Endothelial cell (in vitro differentiated cells): ENCODE measurements around the gene MTREX. TPM values are rescaled to one million over a fixed set of nuclear protein-coding genes. Genes with fewer than 3 reads are reported as not detected.

ENCODE experiments used
- DNase-seq: peaks from one replicate; pipeline ENCODE4 v3.0.0; 2021; ENCODE audit warnings: low spot score
- H3K27ac Mint-ChIP-seq: one replicate; pipeline ENCODE4 v1.8.0; 2021; ENCODE audit warnings: mixed read lengths, inconsistent platforms; ENCODE audit not compliant: unreplicated experiment
- H3K27me3 Mint-ChIP-seq: one replicate; pipeline ENCODE4 v1.8.0; 2021; ENCODE audit warnings: mild to moderate bottlenecking, moderate library complexity, mixed read lengths, inconsistent platforms; ENCODE audit not compliant: unreplicated experiment
- H3K36me3 Mint-ChIP-seq: one replicate; pipeline ENCODE4 v1.8.0; 2021; ENCODE audit warnings: mild to moderate bottlenecking, low read depth, mixed read lengths, inconsistent platforms; ENCODE audit not compliant: unreplicated experiment
- H3K4me1 Mint-ChIP-seq: one replicate; pipeline ENCODE4 v1.8.0; 2021; ENCODE audit warnings: mild to moderate bottlenecking, mixed read lengths, inconsistent platforms; ENCODE audit not compliant: unreplicated experiment
- H3K4me3 Mint-ChIP-seq: one replicate; pipeline ENCODE4 v1.8.0; 2021; ENCODE audit warnings: mild to moderate bottlenecking, mixed read lengths, inconsistent platforms; ENCODE audit not compliant: unreplicated experiment
- H3K9me3 Mint-ChIP-seq: one replicate; pipeline ENCODE4 v1.8.0; 2021; ENCODE audit warnings: mixed read lengths, inconsistent platforms; ENCODE audit not compliant: unreplicated experiment
- CTCF ChIP-seq: fragments of 200-600 bp; sonication (generic); IDR thresholded peaks from one replicate; pipeline ENCODE4 v1.5.0; 2021; ENCODE audit warnings: antibody characterized with exemption; ENCODE audit not compliant: unreplicated experiment
- total RNA-seq: library from RNA; stranded (reverse); fragmentation: NEBNext Ultra II Directional; extraction: Animal tissue kit (Norgen Biotek cat#: 25700); gene quantifications from one replicate; pipeline ENCODE4 v1.2.1, GENCODE V29; 2021; ENCODE audit not compliant: unreplicated experiment

MTREX gene
- total RNA-seq, 1 donor from 2014 or later, result 54.4 TPM

- H3K36me3 Mint-ChIP-seq, result peaks cover 50% of the 10 kb centered on the region
- DNase-seq, result no peak
- H3K27ac Mint-ChIP-seq, result no peak overlapping the region
- no peak for TF ChIP-seq CTCF
- H3K4me3 Mint-ChIP-seq, result no peak overlapping the region
- H3K9me3 Mint-ChIP-seq, result peaks cover 5% of the 10 kb centered on the region
- no peaks in the 10 kb centered on the region for H3K4me1 Mint-ChIP-seq
- no peaks in the 10 kb centered on the region for H3K27me3 Mint-ChIP-seq
These were observed 118.7 kb downstream of the MTREX start for GRCh38 chr5:55426455-55426854.

GRCh38 chr5:55427157-55427556 is 119.4 kb downstream of the MTREX start:
- Mint-ChIP-seq H3K9me3 (peaks cover 5% of the 10 kb centered on the region), H3K27ac (no peak overlapping the region), H3K4me3 (no peak overlapping the region), H3K36me3 (peaks cover 54% of the 10 kb centered on the region), H3K4me1 (no peaks in the 10 kb centered on the region), H3K27me3 (no peaks in the 10 kb centered on the region)
- no peak for DNase-seq
- no peak for TF ChIP-seq CTCF

- Mint-ChIP-seq H3K36me3 (peaks cover 46% of the 10 kb centered on the region), H3K27me3 (peaks cover 3% of the 10 kb centered on the region), H3K4me3 (peak overlapping the region; percentile 77), H3K4me1 (no peaks in the 10 kb centered on the region), H3K27ac (no peak overlapping the region), H3K9me3 (peaks cover 11% of the 10 kb centered on the region)
- TF ChIP-seq CTCF, result no peak
- no peak for DNase-seq
These were observed 121.4 kb downstream of the MTREX start for GRCh38 chr5:55429221-55429612.

- Mint-ChIP-seq H3K27me3 (peaks cover 3% of the 10 kb centered on the region), H3K27ac (no peak overlapping the region), H3K9me3 (peaks cover 11% of the 10 kb centered on the region), H3K4me1 (no peaks in the 10 kb centered on the region), H3K36me3 (peaks cover 46% of the 10 kb centered on the region), H3K4me3 (peak overlapping the region; percentile 77)
- no peak for TF ChIP-seq CTCF
- no peak for DNase-seq
These were observed 121.9 kb downstream of the MTREX start for GRCh38 chr5:55429613-55430253.

GRCh38 chr5:55432549-55432948 is 124.8 kb downstream of the MTREX start:
- no peak overlapping the region for H3K27ac Mint-ChIP-seq
- no peak for TF ChIP-seq CTCF
- no peak for DNase-seq
- H3K27me3 Mint-ChIP-seq, result peaks cover 6% of the 10 kb centered on the region
- H3K4me1 Mint-ChIP-seq, result no peaks in the 10 kb centered on the region
- peaks cover 11% of the 10 kb centered on the region for H3K9me3 Mint-ChIP-seq
- H3K36me3 Mint-ChIP-seq, result peaks cover 51% of the 10 kb centered on the region
- H3K4me3 Mint-ChIP-seq, result peak overlapping the region; percentile 26
